HUES48 (cell line): Measurements from ENCODE around the gene AGBL4.

Source experiments
- H3K27ac ChIP-seq: one replicate; pipeline ENCODE4 v1.7.0; 2013; ENCODE audit warnings: low read depth, low read length, inconsistent platforms
- H3K27me3 ChIP-seq: 2 replicates; pipeline ENCODE4 v1.6.1; 2013; ENCODE audit warnings: mild to moderate bottlenecking, low read length; ENCODE audit not compliant: control insufficient read depth, insufficient read depth
- H3K36me3 ChIP-seq: 2 replicates; pipeline ENCODE4 v1.6.1; 2013; ENCODE audit warnings: low read length; ENCODE audit not compliant: control insufficient read depth, insufficient read depth
- H3K4me1 ChIP-seq: 2 replicates; pipeline ENCODE4 v1.6.1; 2013; ENCODE audit warnings: mild to moderate bottlenecking, low read length; ENCODE audit not compliant: control insufficient read depth, insufficient read depth
- H3K4me3 ChIP-seq: 2 replicates; pipeline ENCODE4 v1.5.1; 2013; ENCODE audit warnings: mild to moderate bottlenecking, low read depth, low read length
- H3K9ac ChIP-seq: 2 replicates; pipeline ENCODE4 v1.6.1; 2013; ENCODE audit warnings: mild to moderate bottlenecking, low read depth, low read length, moderate library complexity
- H3K9me3 ChIP-seq: 2 replicates; pipeline ENCODE4 v1.6.1; 2013; ENCODE audit warnings: low read length; ENCODE audit not compliant: control insufficient read depth, insufficient read depth

AGBL4 gene

DNA sequence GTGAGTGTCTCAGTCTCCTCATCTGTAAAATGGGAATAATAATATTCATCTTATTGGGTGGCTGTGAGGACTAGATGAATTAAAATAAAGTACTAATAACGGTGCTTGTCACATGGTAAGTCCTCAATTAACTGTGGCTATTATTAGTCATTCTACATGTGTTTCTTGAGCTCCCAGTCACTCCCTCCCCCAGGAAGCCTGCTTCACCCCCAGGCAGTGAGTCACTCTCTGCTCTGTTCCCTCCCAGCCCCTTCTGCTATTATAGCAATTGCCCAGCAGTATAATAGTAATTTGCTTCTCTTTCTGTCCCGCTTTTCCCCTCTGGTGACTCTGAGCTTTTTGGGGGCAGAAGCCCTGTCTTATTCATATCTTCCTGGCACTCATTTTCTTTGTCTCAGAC, 1349.1 kb downstream of the AGBL4 start:
- peaks cover 9% of the 10 kb centered on the region; the same call in 1 of the 2 replicates for H3K4me1 ChIP-seq
- H3K4me3 ChIP-seq = no peak overlapping the region
- no peak overlapping the region for H3K9ac ChIP-seq
- no peak overlapping the region for H3K27ac ChIP-seq
- H3K27me3 ChIP-seq = no peaks in the 10 kb centered on the region
- no peaks in the 10 kb centered on the region for H3K9me3 ChIP-seq
- H3K36me3 ChIP-seq = no peaks in the 10 kb centered on the region

DNA sequence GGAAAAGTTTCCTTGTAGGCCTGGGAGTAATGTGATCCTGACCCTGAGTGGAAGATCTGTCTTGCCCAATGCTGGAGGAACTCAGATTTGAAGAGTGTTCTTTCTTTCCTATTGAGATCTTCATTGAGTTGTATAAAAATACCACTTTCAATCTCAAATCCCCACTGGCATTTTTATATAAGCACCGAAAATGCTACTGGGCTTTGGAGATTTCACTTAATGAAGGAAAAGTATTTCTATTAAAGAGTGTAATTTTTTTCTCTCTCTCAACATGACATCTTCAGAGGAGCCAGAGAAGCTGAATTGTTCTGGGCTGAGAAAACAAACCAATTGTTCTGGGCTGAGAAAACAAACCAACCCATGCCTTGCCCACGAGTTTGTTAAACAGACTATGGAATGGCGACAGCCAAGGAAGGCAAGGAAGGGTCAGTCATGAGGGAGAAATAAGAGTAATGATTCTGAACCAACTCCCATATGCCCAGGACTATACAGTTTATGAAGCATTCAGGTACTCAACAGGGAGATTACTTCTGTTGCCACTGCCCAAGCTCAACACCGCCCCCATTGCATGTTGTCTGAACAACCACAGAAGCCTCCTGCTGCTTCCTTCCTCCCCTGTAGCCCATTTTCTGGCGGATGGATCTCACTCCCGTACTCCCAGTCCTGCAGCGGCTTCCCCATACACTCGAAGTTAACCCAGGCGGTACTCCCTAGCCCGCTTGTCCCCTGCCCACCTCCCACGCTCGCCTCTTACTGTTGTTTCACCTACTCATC, 1350.2 kb downstream of the AGBL4 start:
- Histone ChIP-seq H3K4me1 (peaks cover 9% of the 10 kb centered on the region; the same call in 1 of the 2 replicates), H3K27me3 (no peaks in the 10 kb centered on the region), H3K9ac (no peak overlapping the region), H3K9me3 (no peaks in the 10 kb centered on the region), H3K4me3 (no peak overlapping the region), H3K36me3 (no peaks in the 10 kb centered on the region), H3K27ac (no peak overlapping the region)

DNA sequence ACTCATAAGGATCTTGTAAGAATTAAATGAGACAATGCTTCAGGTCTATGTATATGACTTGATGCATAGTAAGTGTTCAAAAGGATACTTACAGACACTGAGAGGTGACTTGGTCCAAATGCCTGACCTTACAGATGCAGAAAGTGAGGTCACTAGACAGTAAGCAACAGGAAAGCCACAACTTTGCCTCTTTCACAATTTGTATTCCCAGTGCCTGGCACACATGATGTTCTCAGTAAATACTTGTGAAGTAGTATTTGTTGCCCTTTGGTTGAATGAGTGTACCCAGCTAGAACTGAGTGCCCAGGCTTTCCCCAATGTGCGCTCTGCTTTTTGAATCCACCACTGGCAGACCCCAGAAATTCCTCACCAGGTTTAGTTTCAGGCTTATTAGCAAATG, 1352.2 kb downstream of the AGBL4 start:
- H3K9ac ChIP-seq = no peak overlapping the region
- no peaks in the 10 kb centered on the region for H3K27me3 ChIP-seq
- no peak overlapping the region for H3K4me3 ChIP-seq
- no peaks in the 10 kb centered on the region for H3K36me3 ChIP-seq
- no peaks in the 10 kb centered on the region for H3K9me3 ChIP-seq
- no peak overlapping the region for H3K27ac ChIP-seq
- H3K4me1 ChIP-seq = peaks cover 24% of the 10 kb centered on the region

DNA sequence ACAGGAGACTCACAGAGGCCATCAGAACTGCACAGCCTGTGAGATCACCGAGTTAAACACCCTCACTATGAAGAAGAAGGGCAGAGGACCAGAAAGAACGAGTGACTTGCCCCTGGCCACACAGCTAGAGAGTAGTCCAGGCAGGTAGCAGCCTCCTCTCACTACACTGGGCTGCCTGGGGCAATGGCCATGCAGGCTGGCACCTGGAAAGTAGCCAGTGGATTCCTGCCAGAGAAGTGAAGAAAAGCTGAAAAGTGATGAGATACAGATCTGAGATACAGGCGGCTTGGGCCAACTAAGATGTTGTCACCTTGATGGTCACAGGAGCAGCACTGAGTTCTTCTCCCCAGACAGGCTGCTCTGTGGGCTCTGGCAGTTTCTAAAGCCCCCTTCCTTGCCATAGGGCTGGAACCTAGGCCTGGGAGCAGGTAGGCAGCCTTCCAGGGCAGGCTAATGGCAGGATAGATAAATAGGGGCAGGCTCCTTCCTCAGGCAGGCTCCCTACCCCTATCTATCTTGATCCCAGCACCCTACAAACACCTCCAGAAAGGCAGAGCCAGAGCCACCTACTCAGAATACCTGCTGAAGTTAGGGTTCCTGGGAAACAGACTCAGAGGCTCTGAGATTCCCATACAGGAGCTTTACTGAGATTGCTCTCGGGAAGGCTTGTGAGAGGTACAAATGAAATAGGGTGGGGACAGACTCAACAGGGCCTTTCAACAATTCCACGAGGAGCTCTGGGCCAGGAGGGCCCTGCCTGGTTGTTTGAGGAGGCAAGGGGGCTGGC, 1353.3 kb downstream of the AGBL4 start:
- Histone ChIP-seq H3K9ac (no peak overlapping the region), H3K36me3 (no peaks in the 10 kb centered on the region), H3K27ac (no peak overlapping the region), H3K27me3 (no peaks in the 10 kb centered on the region), H3K9me3 (no peaks in the 10 kb centered on the region), H3K4me1 (peaks cover 32% of the 10 kb centered on the region), H3K4me3 (no peak overlapping the region)

DNA sequence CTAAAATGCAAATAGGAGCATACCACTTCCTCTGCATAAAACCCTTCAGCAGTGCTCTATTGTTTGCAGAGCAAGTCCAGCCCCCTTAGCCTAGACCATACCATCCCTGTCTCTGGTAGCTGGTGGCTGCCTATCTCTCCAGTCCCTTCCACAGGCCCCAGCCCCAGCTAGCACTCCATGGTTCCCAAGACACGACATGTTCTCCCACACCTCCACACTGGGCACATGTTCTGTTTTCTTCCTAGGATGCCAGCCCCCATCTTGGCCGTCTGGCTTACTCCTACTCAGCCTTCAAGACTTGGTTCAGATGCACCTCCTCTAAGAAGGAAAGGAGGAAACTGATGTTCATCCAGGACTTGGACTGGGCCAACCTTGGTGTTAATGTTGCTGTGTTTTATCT, 1355.4 kb downstream of the AGBL4 start:
- no peak overlapping the region for H3K9ac ChIP-seq
- no peak overlapping the region for H3K27ac ChIP-seq
- H3K36me3 ChIP-seq = no peaks in the 10 kb centered on the region
- peaks cover 24% of the 10 kb centered on the region for H3K4me1 ChIP-seq
- no peak overlapping the region for H3K4me3 ChIP-seq
- H3K9me3 ChIP-seq = no peaks in the 10 kb centered on the region
- no peaks in the 10 kb centered on the region for H3K27me3 ChIP-seq

DNA sequence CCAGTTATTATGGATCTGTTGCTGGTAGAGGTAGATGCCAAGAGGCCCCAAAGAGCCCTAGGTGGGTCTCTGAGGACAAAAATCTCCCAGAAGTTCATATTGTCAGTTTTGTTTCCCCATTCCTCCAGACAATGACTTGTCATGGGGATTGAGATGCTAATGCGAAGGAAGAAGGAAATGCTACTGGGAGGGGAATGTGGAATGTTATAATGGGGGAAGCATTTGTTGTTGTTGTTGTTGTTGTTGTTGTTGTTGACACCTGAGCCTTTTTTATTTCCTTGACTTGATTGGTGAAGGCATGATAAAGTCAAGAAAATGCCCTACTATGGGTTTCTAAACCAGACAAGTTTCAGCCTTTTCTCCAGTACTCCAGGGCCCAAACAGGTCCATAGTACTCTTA, 1356.0 kb downstream of the AGBL4 start:
- Histone ChIP-seq H3K36me3 (no peaks in the 10 kb centered on the region), H3K4me1 (peaks cover 23% of the 10 kb centered on the region), H3K27ac (peak overlapping the region; percentile 11), H3K9ac (no peak overlapping the region), H3K4me3 (no peak overlapping the region), H3K27me3 (no peaks in the 10 kb centered on the region), H3K9me3 (no peaks in the 10 kb centered on the region)

DNA sequence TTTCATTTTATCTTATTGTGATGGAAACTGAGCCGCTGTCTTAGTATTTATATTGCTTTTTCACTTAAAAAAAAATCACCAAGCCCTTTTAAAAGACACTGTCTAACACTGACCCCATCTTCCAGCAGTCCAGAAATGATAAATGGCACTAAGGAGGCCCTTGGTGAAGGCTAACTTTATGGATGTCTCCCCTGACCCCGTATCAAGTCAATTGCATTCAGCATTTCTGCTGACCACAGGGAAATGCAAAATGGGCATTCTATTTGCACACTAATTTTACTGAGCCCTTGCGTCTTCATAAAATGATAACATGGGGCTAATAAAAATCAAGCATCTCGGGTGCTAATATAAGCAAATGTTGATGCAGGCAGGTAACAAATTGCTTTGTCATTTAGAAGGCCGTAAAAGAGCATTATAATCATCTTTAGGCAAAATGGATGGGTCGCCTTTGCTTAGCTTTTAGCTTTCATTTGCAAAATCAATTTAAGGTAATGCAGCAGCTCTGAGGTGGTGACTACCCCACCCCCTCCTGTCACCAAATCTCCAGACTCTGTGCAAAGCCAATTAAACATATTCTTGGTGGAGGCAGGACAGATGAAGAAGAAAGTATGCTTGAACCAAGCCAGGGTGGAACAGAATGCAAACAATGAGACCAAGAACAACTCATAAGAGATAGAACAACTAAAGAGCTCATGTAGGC, 1357.9 kb downstream of the AGBL4 start:
- Histone ChIP-seq H3K4me1 (peaks cover 23% of the 10 kb centered on the region), H3K4me3 (no peak overlapping the region), H3K9me3 (no peaks in the 10 kb centered on the region), H3K9ac (no peak overlapping the region), H3K27ac (no peak overlapping the region), H3K27me3 (no peaks in the 10 kb centered on the region), H3K36me3 (no peaks in the 10 kb centered on the region)

DNA sequence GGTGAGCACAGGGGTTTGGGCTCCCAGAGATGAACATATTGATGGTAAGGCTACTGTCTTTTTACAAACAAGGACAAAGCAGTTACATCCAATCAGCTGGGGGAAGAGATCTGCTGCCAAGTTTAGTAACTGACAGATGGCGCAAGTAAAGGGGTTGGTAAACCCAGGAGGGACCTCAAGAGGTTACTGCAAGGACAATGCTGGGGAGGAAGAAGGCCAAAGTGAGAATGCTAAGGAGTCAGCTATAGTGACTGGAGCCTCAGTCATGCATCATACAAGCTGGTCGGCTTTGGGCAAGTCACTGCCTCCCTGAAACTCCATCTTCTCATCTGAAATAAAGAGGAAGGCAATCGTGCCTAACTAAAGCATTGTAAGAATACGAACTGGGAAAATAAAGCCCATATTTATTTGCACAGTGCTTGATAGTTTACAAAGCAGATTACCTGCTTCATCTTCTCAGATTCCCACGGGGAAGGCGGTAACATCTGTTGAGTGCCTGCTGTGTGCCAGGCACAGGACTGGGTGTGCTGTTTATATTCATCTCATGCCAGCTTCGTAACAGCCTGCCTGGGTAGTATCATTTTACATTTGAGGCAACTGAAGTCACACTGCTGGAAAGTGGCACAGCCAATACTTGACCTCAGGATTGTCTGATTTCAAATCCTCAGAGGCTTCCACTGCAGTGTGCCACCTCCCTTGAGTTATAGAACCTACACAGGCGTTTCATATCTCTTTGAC, 1361.9 kb downstream of the AGBL4 start:
- Histone ChIP-seq H3K27me3 (no peaks in the 10 kb centered on the region), H3K36me3 (no peaks in the 10 kb centered on the region), H3K27ac (no peak overlapping the region), H3K4me1 (peaks cover 8% of the 10 kb centered on the region), H3K9ac (no peak overlapping the region), H3K4me3 (no peak overlapping the region), H3K9me3 (no peaks in the 10 kb centered on the region)

DNA sequence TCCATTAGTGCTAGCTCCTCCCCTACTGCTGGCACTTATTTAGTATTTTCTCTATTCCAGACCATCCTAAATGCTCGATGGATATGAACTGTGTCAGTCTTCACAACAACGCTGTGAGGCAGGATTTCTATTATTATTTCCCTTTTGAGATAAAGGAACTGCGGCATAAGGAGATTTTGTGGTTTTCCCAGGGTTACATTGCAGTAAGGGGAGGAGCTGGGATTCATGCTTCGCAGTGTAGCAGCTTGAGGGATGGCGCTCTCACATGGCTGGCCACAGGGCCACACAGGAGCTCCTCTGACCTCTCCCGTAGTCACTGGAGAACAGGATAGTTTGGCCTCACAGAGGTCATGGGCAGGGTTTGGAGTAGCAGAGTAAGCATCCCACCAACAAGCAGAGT, 1364.0 kb downstream of the AGBL4 start:
- Histone ChIP-seq H3K4me1 (no peaks in the 10 kb centered on the region), H3K36me3 (no peaks in the 10 kb centered on the region), H3K9me3 (no peaks in the 10 kb centered on the region)

DNA sequence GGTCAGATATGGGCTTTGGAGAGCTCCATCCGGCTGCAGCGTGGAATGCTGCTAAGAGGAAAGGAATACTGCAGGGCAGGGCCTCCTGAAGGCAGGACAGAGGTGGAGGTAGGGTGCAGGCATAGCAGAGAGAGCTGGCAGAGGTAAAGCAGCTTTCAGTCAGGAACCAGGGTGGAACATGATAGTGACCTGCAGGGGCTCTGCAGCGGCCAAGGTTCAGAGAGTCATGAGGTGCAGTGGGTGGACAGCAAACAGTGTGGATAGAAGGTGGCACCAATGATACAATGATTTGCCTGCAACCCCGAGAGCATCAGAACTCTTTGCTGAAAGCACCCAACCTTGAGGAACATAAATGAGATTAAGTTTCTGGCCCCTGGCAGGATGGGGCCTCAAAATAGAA, 1366.3 kb downstream of the AGBL4 start:
- Histone ChIP-seq H3K4me1 (no peaks in the 10 kb centered on the region), H3K4me3 (no peak overlapping the region), H3K27ac (no peak overlapping the region), H3K9me3 (no peaks in the 10 kb centered on the region), H3K36me3 (no peaks in the 10 kb centered on the region), H3K27me3 (no peaks in the 10 kb centered on the region), H3K9ac (no peak overlapping the region)

More for the DNA sequence above, 1364.0 kb downstream of the AGBL4 start:
- Histone ChIP-seq H3K9ac (no peak overlapping the region), H3K27ac (no peak overlapping the region), H3K4me3 (no peak overlapping the region), H3K27me3 (no peaks in the 10 kb centered on the region)
